ENCODE data around the gene GATA3.

DNA sequence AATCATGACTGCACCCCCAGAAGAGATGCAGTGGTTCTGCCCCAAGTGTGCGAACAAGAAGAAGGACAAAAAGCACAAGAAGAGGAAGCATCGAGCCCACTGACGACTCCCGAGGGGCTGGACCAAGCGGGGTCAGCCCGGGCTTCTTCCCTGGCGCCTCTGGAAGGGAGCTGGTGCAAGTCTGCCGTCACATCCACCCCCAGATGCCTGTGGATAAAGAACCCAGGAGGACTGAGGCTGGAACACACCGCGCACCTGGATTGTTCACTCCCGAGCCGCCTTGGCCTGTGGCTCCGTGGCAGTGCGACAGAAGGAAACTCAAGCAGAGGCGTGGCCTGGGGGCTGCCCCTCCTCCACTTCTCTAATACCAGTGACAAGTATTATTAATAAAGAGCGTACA, 39.8 kb upstream of the GATA3 start:
- TF ChIP-seq POLR2AphosphoS5 (IDR thresholded peaks at IDR 0.05; ENCODE audit: low read depth, low read length) (no peak), POLR2A (IDR thresholded peaks at IDR 0.05; ENCODE audit: low read depth, low read length) (no peak), POU2F2 (IDR thresholded peaks at IDR 0.05; ENCODE audit: low read depth, low read length) (no peak)

All from GM12891 (cell line).